Measurements from ENCODE around the gene CARD10.
"Not testable (repeated sequence)": the region's sequence is repeated elsewhere in the genome, so short reads cannot be mapped to it uniquely, and the experiment has no call there.

Gene CARD10

DNA sequence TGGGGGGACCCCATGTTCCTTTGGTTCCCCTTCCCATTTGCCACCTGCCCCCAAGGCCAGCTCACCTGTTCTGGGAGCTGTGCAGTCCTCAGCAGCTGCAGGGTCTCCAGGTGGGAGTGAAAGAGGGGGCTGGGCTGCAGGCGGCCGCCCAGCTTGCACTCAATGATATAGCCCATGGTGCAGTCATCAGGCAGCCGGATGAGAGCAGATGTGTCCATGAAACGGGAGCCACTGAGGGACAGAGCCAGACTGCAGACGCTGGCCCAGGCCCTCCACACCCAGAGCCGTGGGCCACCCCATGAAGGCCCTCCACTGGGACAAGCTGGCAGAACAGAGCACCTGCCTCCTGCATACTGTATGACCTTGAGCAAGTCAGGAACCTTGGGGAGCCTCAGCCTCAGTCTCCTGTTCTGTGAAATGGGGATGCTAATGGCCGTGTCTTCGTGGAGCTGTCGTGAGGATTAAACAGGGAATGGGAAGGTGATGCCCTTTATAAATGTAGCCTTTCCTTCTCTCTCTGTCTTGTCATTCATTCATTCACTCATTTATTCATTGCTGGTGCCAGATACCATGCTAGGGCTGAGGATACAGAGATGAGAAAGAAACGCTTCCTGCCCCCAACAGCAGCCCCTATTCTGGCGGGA, 44.6 kb downstream of the CARD10 start:
- DNase-seq (ENCODE audit: low spot score) = no peak
- H3K27ac ChIP-seq = no peak overlapping the region
- TF ChIP-seq, protein P1, sequence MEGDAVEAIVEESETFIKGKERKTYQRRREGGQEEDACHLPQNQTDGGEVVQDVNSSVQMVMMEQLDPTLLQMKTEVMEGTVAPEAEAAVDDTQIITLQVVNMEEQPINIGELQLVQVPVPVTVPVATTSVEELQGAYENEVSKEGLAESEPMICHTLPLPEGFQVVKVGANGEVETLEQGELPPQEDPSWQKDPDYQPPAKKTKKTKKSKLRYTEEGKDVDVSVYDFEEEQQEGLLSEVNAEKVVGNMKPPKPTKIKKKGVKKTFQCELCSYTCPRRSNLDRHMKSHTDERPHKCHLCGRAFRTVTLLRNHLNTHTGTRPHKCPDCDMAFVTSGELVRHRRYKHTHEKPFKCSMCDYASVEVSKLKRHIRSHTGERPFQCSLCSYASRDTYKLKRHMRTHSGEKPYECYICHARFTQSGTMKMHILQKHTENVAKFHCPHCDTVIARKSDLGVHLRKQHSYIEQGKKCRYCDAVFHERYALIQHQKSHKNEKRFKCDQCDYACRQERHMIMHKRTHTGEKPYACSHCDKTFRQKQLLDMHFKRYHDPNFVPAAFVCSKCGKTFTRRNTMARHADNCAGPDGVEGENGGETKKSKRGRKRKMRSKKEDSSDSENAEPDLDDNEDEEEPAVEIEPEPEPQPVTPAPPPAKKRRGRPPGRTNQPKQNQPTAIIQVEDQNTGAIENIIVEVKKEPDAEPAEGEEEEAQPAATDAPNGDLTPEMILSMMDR (IDR thresholded peaks at IDR 0.05) = no peak

GRCh38 chr22:37473437-37473946, 45.7 kb downstream of the CARD10 start:
- TF ChIP-seq, protein P1 (IDR thresholded peaks at IDR 0.05) = no peak
- H3K27ac ChIP-seq = no peak overlapping the region
- no peak overlapping the region for H3K4me3 ChIP-seq
- no peak for DNase-seq (ENCODE audit: low spot score)

More for the DNA sequence above, 44.6 kb downstream of the CARD10 start:
- H3K4me3 ChIP-seq = no peak overlapping the region

DNA sequence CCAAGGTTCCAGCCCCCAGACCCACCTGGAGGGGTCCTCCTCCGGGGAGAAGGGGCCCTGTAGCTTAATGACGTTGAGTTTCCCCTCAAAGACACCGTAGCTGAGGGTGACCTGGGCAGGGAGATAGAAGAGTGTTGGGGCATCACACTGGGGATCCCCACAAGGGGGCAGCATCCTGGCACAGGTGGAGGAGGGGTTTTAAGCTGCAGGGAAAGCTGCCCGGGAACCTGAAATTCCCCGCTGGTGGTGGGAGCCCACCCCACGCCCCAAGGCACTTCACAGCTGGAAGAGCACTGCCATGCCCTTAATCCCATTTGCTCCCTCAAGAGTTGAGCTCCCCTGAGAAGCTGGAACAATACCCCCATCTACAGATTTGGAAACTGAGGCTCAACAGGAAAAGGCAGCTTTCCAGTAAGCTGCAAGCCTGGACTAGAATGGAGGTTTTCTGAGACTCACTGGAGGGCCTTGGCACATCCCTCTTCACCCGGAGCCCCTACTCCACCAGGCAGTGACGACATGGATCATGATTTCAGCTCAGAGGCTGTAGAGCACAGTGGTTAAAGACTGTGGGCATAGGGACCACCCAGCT, 46.7 kb downstream of the CARD10 start:
- DNase-seq (ENCODE audit: low spot score) = no peak
- TF ChIP-seq, protein P1 (IDR thresholded peaks at IDR 0.05) = no peak

DNA sequence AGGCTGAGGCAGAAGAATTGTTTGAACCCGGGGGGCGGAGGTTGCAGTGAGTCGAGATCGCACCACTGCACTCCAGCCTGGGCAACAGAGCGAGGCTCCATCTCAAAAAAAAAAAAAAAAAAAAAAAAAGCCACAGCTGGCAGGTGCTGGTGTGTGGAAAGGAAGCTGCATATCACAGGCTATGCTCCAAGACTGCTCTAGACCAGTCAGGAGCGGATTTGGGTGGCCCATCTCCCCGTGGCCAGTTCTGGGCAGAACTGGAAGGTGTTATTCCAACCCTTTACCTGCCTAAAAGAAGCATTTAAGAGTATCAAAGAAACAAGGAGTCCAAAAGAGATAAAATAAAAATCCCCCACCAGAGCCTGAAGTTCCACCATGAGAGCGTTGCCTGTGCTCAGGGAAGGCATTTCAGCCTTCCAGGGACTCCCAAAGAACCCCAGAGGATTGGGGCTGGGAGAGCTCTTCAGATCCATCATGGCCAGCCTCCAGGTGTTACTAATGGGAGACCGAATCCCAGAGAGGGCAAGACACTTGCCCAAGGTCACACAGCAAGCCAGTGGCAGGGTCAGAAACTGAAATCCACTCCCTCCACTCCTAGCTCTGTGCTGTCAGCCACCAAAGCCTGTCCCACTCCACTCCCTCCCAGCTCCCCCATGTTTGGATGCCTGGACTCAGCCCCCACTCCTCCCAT, 47.3 kb downstream of the CARD10 start:
- TF ChIP-seq, protein P1 (IDR thresholded peaks at IDR 0.05) = no peak
- Histone ChIP-seq H3K4me3 (no peak overlapping the region), H3K27ac (no peak overlapping the region)
- DNase-seq (ENCODE audit: low spot score) = no peak

More for the DNA sequence above, 46.7 kb downstream of the CARD10 start:
- Histone ChIP-seq H3K27ac (no peak overlapping the region), H3K4me3 (no peak overlapping the region)

GRCh38 chr22:37470087-37470445, 49.1 kb downstream of the CARD10 start:
- DNase-seq (ENCODE audit: low spot score) = no peak
- Histone ChIP-seq H3K27ac (no peak overlapping the region), H3K4me3 (no peak overlapping the region)
- TF ChIP-seq, protein P1 (IDR thresholded peaks at IDR 0.05) = no peak

- H3K27ac ChIP-seq = no peak overlapping the region
- TF ChIP-seq, protein P1 (IDR thresholded peaks at IDR 0.05) = no peak
- no peak overlapping the region for H3K4me3 ChIP-seq
- DNase-seq (ENCODE audit: low spot score) = no peak
Measured at GRCh38 chr22:37469416-37470086, 49.7 kb downstream of the CARD10 start.

DNA sequence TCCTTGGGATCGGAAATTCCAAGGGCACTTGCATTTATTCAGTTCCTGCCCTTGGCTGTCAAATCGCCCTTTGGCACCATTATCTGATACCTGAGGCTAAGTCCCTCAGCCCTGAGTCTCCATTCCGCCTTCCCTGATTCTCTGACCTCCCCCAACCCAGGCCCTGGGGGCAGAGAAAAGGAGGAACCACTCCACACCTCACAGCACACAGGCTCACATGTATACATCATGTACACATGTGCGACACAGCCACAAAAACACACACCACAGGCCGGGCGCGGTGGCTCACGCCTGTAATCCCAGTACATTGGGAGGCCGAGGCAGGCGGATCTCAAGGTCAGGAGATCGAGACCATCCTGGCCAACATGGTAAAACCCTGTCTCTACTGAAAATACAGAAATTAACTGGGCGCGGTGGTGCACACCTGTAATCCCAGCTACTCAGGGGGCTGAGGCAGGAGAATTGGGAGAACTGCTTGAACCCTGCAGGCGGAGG, 51.0 kb downstream of the CARD10 start:
- not testable (repeated sequence) for DNase-seq (ENCODE audit: low spot score); H3K4me3 ChIP-seq; H3K27ac ChIP-seq

All from coronary artery (tissue), 2 donors.